Fibroblast of skin of back (primary cell): ENCODE results near the gene FOXP1.
"Not testable (repeated sequence)": the region's sequence is repeated elsewhere in the genome, so short reads cannot be mapped to it uniquely, and the experiment has no call there.

Source experiments
- DNase-seq: peaks from one replicate; pipeline ENCODE4 v3.0.0-alpha.2; 2013

FOXP1 gene

DNA sequence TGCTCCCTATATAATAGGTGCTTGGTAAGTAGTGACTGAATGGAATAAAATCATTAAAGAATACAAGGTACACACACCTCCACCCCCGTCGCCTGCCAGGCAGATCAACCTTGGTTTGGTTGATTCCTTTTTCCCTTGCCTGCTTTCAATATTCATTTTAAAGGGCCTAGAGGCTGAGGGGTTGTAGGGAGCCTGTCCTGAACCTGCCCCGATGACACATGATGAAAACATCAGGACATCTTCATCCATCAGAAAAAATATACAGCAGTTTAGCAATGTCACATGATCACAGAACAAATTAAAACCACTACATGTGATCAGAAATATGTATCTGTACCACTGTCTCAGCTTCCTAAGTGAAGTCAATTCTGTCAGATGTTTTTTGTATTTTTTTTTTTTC is 588.9 kb downstream of the FOXP1 start:
- no peak for DNase-seq

DNA sequence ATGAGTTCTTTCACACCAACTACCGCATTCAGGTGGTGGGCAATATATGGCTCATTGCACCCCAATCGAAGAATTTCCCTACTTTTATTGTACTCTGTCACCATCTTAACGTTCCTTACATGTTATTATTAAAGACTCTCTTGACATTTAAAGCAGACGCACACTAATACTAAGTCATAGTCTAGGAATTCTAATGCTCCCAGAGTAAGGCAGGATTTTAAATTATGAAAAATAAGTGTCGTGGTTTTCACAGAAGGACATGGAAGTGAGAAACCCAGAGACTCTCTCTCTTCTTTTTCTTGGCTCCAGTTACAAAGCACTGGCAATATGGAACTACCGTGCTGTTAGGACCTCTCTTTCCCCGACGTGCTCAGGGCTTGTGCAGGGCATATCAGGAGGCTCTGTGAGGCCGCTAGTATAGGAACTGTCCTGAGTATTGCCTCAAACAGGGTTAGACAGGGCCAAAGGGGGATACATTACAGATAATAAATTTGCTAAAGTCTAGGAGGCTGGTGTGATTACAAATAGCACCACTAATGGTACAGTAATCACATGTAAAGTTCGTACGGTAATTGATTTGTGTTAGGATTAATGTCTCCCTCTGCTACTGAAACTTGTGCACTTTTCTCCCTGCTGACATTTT is 590.8 kb downstream of the FOXP1 start:
- peak; percentile 90 for DNase-seq

DNA sequence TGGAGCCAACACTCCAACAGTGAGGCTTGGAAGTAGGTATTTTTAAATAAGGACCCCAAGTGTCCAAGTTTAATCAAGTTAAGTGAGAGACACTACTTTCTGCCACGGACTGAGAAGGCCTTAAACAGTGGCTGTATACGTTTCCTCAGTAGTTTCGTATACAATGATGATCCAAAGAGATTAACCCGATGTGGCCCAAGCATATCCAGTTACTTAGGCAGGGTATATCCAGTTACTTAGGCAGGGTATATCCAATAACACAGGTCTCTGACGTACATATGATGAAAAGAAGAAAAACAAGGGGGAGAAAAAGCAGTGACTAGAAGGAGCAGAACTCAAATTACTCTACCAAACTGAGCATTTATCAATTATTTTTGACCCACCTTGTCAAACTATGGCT is 591.4 kb downstream of the FOXP1 start:
- no peak for DNase-seq

DNA sequence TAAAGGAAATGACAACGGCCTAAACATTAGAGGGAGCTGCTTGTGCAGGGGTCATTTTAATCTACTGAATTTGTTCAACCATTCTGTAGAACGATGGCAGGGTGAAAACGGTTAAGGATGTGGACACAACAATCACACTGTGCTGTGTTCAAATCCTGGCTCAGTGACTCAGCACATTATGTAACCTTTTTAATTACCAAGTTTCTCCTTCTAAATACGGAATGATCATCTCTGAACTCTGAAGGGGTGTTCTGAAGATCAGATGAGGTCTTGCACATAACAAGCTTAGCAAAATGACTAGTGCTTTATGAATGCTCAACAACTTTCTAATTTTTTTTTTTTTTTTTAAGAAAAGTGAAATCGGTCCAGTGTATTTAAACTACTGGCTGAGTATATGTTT is 592.8 kb downstream of the FOXP1 start:
- DNase-seq, result peak; percentile 41

DNA sequence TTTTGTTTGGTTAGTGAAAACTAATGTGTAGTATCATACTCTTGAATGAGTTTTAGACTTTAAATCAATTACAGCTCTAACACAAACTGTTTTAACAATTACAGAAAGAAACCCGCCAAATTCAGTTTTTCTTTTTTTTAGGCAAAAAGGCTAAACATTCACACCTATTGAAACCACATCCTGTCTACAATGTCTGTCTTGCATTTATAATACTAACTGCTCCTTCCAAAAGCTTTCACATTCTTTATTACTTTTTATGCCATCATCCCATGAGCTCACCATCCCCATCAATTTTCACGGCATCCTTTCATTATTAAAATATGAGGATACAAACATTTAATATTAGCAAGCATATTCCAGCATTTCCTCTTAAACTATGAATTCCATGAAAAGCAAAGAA is 593.3 kb downstream of the FOXP1 start:
- peak; percentile 44 for DNase-seq

DNA sequence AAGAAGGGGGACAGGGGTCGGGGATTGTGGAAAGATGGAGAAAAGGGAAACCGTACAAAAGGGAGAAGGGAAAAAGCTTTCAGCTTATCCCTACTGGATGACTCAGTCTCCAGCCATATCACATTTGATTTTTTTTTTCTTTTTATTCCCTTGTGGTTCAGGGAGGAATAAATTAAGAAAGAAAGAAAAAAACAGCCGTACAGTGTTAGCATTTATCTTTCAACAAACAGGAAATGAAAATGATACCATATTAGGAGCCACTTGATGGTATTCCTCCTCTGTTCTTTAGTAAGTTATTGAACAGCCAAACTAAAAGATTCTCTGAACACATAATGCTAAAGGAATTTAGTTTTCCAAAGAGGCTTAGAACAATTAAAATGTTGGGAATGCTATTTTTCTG is 594.4 kb downstream of the FOXP1 start:
- DNase-seq, result peak; percentile 91

DNA sequence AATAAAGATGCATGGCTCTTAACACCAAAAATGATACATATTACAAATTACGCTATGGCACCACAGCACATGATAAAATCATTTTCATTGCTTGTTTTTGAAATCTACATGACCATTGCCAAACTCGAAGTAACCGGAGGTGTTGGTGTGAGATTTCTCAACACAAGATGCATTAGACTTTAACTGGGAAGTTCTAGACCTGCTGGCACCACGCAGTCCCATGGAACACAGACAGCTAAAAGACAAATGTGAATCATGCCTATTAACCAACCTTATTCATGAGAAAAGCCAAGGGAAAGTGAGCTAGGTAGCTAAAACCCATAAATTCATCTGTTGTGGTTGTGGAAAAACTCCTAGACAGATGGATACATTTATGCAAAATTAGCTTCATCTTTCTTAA is 595.4 kb downstream of the FOXP1 start:
- no peak for DNase-seq

DNA sequence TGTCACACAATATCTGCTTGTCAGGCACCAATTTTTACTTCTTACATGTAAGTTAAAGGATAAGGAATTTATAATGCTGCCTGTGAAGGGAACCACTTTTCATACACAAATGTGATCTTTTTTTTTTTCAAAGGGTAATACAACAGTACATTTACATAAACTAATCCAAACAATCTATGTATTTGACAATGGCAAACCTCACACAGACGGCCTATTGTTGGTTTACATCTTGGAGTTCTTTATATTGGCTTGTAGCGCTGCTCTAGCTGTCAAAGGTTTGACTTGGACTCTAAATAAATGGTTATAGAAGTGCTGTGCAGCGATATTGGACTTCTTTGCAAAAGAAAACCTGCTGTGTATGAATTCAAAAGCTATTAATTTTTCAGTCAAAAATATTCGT is 598.0 kb downstream of the FOXP1 start:
- DNase-seq, result no peak

DNA sequence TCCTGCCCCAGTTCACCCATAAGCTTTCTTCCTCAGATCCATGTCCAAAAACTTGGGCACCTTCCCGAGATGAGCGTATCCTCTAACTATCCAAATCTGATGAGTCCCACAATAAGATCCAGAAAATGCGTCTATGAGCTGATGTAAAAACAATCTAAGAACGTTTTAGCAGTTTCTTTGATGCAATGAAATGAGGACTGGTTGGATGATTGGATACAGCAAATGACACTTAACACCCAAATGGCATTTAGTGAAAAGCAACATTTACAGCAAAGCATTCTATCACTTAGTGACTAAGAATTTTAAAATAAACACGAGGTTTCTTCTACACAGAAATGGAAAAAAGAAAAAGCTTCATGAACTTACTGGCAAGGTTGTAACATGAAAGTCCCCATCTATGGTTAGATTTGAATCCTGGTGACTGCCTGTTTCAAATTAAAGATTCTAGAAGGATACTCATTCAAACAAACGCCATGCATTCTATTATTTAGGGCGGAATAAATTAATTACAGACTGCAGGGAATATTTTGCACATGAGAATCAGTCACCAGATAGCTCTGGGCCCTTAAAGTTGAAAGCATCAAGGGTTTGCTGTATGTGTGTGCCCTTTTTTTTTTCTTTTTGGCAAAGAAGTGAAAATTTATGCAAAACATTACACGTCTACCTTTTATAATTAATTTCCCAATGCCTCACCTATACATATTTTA is 598.6 kb downstream of the FOXP1 start:
- DNase-seq, result peak; percentile 48

DNA sequence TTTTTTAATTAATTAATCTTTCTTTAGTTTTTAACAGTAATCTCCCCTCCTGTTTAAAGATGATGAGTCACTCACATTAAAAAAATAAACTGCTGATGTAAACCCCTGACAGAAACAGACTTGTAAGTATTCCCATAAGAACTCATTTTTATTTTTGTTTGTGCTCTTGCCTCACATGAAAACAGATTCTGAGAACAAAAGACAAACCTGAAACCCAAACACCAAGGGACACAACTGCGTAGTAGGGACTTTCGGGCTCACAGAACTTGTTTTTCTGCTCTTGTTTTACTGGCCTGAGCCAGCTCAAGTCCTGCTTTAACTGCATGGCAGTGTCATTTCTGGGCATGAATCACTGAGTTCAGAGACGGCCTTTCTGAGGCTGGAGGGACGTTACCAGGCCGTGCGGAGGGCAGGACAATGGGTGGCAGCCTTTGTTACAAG is 600.8 kb downstream of the FOXP1 start:
- DNase-seq, result peak; percentile 88

DNA sequence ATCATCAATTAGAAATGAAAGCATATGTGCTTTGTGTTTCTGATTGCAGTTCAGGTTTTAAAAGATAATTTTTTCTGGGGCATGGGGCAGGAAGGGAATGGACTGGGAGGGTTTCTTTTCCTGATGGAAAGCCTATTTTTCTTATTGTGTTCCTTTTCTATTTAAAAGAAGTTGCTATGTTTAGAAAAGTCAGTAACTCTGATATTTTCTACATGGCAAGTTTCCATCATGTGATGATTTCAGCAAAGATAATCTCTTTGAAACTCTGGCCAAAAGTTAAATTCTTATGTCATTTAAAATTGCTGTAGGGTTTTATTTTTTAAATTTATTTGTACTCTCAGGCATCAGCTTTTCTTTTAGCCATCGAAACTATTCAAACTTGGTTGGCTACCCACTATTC is 601.2 kb downstream of the FOXP1 start:
- peak; percentile 64 for DNase-seq

DNA sequence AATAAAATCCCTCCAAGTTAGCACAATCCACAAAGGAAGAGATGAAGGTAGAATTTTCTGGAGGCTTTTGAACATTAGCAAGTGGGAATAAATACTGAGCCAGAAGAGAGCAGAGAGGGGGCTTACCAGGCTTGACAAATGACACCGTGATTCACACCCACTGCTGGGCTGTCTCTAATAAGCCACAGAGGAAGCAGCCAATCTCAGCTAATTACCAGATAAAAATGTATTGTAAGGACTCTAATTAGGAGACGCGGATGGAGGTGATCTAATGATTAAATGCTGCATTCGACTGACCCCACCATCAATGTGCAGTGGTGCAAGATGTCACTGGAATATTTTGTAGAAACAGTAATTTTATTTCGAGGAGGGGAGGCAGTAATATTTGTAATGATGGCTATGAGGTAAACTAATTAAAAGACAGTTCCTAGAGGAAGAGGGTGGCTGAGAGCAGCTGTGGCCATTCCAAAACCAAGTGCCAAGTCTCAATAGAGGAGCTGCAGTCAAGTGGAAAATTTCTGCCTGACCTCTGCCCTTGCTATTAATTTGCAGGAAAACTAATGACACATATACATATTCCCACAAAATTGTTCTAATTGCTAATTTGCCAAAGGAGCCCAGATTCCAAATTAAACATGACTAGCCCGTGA is 602.2 kb downstream of the FOXP1 start:
- DNase-seq, result no peak

DNA sequence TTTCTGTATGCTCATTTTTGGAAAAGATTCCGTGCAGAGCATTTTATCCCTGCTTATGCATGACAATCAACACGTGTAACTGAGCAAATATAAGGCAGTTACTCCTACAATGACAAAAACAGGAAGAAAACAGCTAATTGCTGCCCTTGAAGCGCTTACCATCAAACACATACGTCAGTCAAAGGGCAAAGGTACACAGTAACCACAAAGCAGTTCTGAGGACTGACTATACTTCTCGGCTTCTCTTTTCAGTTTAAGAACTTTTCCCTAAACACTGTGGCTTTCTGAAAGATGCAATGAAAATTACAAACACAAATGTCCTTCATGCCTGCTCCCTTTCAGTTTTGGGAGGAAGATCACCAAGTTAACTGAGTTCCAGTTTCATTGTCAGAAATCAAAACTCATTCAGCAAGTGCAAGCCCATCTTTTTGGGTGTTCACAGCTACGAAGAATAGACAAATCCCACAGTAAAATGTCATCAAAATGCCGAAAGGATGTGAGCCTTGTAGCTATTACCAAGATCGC is 602.8 kb downstream of the FOXP1 start:
- no peak for DNase-seq

DNA sequence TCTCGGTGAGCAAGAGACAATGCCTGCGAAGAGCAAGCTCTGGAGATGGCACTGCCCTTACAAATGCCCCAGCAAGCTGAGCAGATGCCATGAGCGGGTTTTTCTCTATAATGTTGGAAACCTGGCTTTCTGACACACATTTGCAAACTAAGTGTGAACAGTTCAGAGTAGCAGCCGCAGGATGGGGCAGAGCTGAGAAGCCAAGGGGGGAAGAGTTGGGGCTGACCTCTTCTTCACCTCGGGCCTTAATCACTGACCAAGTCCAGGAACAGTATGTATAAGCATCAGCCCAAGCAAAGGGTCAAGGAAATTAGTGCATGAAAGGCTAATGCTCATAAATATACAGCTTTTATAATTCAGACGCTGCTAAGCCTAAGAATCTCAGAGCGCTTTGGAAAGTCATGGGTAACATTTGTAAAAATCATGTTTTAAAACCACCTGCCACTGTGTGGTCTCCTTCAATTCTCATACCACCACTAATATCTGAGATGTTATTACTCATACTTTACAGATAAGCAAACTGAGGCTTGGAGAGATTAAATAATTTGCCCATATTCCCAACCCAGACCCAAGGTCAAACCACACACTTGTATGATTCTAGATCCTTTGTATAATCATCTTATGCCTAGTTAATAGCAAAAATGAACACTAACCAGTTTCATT is 603.4 kb downstream of the FOXP1 start:
- no peak for DNase-seq

DNA sequence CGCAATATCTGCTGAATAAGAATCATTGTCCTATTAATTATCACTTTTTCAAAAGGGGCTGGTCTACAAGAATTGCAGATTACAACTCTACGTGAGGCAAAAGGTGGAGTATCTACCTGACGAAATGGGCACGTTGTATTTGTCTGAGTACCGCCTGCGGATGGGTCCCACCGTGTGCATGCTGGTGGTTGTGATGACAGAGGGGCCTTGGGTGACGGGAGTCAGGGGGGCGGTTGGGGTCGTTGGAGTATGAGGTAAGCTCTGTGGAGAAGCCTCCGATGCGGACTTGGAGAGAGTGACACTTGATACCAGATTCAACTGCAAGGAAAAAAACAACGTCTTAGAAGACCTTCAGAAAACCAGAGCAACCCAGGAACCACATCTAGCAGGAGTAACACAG is 605.8 kb downstream of the FOXP1 start:
- DNase-seq, result no peak

DNA sequence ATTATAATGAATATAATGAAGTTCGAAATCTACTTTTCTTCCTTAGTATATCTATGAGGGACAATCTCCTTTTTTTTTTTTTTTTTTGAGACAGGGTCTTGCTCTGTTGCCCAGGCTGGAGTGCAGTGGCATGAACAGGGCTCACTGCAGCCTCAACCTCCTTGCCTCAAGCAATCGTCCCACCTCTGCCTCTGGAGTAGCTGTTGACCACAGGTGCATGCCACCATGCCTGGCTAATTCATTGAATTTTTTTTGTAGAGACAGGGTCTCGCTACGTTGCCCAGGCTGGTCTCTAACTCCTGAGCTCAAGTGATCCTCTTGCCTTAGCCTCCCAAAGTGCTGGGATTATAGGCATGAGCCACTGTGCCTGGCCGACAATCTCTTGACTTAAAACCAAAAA is 607.5 kb downstream of the FOXP1 start:
- not testable (repeated sequence) for DNase-seq

DNA sequence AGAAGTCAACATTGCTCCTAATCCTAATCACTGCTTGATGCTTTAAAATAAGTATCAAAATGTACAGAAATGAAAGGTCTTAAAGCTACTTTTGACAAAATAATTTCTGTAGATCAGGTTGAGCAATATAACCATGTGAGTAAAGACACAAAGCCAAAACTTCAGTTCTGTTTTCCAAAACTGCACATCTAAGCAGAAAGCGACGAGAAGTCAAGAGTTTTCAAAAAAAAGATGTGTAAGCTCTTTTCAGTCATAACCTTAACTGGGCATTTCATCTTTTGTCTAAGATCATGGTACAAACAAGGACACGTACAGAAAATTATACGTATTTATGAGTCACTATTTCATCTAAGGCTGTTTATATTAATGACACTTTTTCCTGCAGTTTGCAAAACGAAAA is 608.8 kb downstream of the FOXP1 start:
- no peak for DNase-seq

DNA sequence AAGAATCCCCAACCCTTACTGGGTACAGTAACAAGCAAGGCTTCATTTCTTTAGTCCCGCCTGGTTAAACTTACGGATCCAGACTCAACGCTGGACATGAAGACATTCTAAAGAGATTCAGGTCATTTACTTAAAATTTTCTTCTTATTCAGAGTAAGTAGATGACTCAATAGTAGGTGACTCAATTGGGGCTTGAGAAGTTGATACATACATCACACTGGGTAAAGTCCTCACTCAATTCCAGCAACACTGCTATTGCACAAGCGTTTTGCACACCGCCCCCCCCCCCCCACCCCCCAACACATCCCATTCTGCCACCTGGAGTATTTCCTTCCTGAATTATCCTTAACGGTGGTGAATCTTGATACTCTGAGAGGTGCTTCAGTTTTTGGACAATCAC is 610.0 kb downstream of the FOXP1 start:
- peak; percentile 46 for DNase-seq

DNA sequence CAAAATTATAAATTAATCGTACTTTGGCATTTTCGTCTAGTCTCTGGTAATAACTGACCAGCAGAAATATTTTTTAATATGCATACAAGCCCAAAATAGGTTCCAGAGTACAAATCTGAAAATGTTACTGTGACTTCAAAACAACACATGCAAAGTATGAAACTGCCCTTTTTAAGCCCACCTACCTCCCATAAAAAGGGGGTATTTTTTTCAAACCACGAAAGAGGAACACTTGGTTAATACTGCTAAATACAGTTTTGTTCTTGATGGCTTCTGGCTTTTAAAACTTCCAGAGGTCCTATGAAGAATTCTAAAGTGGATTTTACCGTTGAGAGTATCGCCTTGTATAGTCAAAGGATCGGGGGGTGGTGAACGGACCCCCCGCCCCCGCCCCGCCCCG is 610.7 kb downstream of the FOXP1 start:
- DNase-seq, result no peak

DNA sequence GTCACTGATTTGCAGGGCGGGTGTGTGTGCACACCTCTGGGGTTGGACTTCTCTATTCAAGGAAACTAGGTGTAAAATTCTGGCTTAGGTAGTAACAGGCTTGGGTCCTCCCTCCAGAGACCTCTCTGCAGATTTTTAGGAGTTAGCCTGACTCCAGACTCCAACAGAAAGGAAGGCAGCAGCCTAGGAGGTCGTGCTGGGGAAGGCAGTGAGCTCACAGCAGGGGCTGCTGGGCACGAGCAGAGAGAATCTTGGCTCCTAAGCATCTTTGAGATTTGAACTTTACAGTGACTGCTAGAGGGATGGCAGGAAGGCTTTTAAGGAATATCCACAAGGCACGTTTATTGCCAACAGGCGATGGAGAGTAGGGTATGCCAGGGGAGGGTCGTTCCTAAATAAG is 612.6 kb downstream of the FOXP1 start:
- DNase-seq, result no peak

DNA sequence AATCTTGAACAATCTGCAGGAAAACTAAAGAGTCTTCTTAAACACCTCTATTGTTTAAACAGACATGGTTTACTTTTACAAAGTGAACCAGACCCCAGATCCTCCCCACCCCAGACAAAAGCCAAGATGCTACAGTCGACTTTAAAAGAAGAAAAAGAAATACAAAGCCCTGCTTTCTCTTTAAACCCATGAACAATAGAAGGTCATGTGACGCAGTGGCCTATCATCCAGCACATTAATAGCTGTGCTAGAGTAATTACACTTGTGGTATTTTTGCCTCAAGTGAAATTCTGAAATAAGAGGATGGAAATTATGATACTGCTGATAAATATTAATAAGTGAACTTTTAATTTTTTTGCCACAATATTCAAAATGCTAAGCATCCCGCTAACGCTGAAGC is 613.4 kb downstream of the FOXP1 start:
- no peak for DNase-seq

DNA sequence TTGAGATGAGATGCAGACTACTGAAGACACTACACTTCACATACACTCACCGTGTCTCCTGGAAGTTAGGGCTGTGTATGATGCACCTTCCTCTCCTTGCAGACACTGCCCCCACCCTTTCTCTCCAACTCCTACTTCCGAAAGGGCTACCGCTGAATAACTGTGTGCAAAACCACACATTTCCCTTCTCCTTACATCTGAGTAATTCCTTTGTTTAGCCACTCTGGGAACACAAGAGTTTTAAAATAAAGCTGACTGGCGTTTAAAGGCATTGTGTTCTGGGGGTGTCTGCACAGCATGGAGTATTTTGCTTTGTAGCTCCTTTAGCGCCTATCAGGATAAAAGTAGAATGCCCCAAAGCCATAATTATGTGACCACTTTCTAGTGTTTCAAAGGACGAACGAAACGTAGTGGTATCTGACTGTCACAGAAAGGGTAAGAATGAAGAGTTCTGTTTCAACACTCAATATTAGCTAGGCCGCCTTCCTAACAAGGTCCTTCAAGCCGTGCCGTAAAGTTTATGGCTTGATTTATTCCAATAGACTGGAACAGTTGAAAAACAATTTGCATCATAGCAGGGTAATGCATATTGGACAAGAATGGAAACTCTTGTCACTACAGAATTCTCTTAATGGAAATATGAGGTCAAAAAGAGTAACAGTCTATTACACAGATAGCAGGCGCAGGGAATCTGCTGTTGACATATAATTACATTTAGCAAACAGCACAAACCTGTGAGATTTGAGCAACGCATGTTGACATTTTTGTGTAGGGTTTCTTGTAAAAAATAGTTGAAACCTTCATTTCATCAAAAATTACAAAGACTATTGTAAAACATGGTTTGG is 619.9 kb downstream of the FOXP1 start:
- no peak for DNase-seq
